Jurkat, Clone E6-1 (cell line): ENCODE results near the gene TBRG4.

ENCODE experiments used
- DNase-seq: peaks from one replicate; pipeline ENCODE4 v3.0.0-alpha.2; 2011; ENCODE audit warnings: low read depth, low spot score
- H3K4me3 ChIP-seq: 2 replicates; pipeline ENCODE4 v1.5.1; 2011; ENCODE audit warnings: mild to moderate bottlenecking, low read length, control low read depth, moderate library complexity

TBRG4 gene

DNA sequence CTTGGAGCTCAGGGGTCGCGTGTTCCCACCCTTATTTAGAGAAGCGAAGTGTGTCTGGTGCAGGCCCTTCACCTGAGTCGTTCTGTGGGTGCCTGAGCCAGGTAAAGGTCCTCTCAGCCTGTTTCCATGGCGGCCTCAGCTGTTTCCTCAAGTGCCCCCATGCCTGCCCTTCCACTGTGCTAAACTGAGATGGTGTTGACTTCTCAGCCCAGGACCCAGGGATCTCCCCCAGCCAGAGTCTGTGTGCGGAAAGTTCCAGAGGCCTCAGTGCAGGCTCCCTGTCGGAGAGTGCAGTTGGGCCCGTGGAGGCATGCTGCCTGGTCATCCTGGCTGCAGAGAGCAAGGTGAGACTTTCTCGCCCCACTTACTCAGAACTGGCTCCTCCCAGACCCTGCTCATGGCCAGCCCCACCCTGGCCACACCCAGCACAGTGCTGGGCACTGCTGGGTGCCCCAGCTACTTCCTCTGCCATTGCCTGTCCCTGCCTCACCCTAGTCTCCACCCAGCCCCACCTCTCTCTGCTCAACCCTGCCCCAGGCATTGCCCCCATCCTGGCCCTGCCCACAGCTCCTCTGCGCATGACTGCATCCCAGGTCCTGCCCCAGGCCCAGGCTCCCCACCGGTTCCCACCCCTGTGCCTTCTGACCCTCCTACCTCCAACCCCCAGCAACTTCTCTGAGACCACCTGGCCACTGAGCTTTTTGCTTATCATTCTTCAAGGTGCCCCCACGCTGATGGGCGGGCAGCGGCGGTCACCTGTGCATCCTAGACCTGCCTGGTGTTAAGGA, 43.1 kb downstream of the TBRG4 start:
- no peak overlapping the region for H3K4me3 ChIP-seq
- no peak for DNase-seq

DNA sequence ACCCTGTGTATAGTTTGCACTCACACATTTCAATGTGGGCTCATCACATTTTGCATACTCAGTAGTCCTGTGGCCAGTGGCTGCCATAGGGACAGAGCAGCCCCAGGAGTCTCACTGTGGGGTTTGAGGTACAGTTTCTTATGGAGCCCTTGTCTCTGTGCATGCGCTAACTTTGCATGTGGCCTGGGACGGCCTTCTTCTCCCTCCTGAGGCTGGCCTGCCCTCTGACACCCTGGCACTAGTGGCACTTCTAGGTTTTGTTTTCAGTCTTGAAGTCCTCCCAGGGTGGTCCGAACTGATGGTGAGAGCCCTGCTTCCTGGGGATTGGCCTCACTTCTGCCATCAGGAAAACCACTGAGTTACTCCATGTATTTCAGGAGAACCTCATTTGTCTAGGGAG, 43.9 kb downstream of the TBRG4 start:
- no peak for DNase-seq
- H3K4me3 ChIP-seq: no peak overlapping the region

DNA sequence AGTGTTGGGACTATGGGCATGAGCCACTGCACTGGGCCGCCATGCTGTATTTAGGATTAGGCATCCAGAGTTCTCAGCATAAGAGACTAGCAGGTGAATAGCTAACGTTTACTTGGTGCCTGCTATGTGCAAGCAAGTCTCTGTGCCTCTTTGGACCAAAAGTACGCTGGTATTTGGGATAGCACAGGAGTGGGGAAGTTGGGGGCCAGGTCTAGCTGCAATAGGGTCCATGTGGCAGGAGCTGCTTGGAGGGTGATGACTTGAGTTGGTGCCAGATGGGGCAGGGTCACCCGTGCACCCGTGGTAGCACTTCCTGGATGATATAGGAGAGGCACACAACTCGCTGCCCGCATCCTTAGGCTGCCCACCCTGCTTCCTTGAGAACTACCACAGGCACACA, 45.1 kb downstream of the TBRG4 start:
- DNase-seq: no peak
- H3K4me3 ChIP-seq: no peak overlapping the region

DNA sequence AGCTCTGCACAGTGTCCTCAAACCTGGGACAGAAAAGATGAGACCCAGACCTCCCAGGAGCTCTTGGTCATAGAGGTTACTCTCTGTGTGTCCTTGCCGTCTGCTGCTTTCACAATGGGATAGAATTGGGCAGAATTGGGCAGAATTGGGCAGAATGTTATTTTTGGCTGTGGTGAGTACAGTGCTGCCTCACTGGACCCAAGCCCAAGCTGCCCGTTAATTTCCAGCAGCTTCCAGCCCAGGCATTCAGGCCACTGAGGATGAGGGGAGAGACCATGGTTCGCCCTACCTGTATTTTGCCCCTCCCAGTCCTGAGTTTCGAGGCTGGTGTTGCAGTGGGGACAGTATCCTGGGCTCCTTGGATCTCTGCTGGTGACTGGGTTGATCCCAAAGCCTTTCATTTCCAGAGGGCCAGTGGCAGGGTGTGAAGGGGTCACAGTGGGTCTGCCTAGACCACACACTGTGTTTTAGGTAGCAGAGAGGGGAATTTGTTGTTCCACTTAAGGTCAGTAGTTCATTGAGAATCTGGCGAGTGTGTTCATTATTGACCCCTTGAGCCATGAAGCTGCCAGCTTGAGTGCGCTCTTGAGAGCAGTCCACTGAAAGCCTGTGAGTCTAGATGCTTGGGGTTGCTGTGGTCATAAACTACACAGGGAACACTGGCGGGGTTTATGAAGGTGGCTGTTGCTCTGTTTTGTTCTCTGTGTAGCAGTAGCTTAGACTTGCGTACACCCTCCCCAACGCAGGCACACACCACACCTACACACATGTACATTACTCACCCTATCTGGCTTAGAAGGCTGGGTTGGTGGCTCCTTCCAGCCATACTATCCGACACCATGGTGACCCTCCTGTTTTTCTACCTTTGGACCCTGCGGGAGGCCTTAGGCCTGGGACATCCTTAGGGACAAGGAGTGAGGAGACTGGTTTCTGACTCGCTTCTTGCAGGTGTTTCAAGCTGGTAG, 46.2 kb downstream of the TBRG4 start:
- no peak for DNase-seq
- no peak overlapping the region for H3K4me3 ChIP-seq

DNA sequence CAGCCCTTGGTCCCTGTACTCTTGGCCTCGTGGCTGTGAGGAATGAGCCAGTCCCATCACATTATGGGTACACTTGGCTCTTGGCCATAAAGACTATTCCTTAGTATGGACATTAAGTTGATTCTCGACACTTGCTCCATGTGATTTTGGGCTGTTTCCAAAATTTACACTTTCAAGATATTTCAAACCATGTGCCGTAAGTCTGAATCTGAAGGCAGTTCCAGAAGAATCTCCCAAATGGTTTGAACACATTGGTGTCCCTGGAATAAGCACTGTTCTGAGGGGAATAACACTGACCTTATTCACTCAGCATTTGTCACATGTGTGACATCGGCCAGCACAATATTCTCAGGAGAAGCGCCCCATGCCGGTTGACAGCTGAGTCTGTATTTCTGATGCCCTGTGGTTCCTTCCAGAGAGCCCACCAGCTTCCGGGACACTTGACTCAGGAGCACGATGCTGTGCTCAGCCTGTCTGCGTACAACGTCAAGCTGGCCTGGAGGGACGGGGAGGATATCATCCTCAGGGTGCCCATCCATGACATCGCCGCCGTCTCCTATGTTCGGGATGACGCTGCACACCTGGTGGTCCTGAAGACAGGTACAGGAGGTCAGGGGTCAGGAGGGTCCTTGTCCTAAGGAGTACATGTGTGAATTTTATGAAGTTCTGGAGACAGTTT, 47.3 kb downstream of the TBRG4 start:
- DNase-seq: no peak

DNA sequence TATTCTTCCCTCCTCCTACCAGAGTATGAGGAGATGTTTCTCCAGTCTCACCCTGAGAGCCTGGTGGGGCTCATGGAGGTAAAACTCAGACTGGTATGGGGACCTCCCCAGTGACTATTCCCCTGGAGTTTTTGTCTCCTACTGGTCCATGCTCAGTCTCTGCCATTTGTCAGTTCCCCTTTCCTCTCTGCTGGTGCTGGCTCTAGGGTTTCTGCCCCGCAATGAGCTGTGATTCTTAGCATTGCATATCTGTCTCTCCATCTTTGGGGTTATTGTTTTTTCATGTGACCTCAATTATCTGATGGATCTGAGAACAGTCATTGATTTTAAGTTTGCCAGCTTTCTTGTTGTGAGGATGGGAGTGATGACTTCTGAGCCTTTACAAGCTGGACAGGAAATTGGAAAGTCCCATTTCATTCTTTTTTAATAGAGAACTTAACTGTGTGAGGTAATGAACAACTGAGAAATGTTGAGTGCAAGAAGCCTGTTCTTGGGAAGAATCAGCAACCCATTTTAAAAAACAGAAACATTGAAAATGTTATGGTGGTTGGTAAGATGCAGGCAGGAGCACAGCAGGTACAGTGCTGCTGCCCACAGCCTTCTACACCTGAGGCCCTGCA, 49.6 kb downstream of the TBRG4 start:
- DNase-seq: no peak

More for the DNA sequence above, 47.3 kb downstream of the TBRG4 start:
- no peak overlapping the region for H3K4me3 ChIP-seq

DNA sequence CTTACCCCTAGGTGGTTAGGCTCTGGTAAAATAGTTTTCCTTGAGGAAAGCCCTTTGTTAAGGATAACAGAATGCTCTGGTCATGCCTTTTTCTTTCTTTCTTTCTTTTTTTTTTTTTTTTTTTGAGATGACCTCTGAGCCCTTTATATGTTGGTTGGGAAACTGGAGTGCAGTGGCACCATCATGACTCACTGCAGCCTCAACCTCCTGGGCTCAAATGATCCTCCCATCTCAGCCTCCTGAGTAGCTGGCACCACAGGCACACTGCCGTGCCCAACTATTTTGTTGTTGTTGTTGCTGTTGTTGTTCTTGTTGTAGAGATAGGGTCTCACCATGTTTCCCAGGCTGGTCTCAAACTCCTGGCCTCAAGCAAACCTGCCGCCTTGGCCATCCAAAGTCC, 50.1 kb downstream of the TBRG4 start:
- no peak for DNase-seq
- H3K4me3 ChIP-seq: no peak overlapping the region

More for the DNA sequence above, 49.6 kb downstream of the TBRG4 start:
- H3K4me3 ChIP-seq: no peak overlapping the region

DNA sequence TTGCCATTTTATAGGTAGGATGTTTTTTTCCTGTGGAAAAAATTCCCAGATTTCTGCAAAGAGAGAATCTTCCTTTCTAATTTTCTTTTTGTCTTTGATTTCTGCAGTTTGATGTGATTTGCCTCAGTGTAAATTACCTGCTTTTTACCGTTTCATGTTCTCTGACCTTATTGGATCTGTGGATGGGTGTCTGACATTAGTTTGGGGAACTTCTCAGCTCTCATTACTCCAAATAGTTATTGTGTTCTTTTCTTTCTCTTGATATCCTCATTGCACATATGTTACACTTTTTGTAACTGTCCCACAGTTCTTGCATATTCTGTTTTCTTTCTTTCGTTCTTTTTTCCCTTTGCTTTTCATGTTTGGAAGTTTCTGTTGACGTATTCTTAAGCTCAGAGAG, 51.2 kb downstream of the TBRG4 start:
- no peak overlapping the region for H3K4me3 ChIP-seq
- no peak for DNase-seq

DNA sequence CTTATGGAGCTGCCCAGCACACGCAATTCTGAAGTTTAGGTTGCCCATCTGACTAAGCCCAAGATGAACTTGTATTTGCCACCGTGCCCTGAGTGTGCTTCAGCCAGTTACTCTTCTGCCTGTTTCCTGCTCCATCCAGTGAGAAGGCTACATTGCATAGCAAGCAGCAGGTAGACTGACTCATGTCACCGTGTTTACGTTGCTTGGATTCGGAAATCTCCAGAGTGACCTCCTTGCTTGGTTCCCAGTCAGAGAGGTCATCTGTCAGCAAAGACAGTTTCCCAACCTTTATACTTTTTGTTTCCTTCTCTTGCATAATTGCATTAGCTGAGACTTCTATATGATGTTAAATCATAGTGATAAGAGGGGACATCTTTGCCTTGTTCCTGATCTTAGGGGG, 53.6 kb downstream of the TBRG4 start:
- DNase-seq: no peak
- H3K4me3 ChIP-seq: no peak overlapping the region

DNA sequence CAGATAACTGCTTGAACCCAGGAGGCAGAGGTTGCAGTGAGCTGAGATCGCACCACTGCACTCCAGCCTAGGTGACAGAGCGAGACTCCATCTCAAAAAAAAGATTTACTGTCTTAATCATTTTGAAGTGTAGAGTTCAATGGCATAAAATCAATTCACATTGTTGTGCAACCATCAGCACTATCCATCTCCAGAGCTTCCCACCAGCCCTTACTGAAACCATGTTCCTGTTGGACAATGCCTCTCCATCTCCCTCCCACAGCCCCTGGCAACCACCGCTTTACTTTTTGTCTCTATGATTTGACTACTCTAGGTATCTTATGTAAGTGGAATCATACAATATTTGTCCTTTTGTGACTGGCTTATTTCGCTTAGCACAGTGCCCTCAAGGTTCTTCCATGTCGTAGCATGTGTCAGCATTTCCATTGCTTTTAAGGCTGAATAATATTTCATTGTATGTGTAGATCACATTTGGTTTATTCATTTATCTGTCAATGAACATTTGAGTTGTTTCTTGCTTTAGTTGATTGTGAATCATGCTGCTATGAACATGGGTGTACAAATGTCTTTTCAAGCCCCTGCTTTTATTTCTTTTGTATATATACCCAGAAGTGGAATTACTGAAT, 55.8 kb downstream of the TBRG4 start:
- DNase-seq: no peak
- H3K4me3 ChIP-seq: no peak overlapping the region

DNA sequence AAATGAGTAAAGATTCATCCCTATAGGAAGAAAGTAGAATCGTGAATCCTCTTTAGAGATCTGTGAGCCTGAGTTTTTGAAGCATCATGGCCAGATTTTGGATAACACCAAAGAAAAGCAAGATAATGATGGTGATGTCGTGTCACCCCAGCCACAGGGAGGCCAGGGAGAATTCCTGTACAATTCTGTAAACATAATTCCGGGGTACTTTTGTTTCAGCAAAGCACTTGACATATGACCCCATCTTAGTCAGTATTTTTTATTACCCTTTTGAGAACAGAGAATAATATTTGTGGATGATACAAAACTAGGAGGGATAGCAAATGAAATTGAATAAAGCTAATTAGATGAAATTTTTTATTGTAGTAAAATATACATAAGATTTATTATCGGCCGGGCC, 56.5 kb downstream of the TBRG4 start:
- no peak for DNase-seq
- H3K4me3 ChIP-seq: no peak overlapping the region

DNA sequence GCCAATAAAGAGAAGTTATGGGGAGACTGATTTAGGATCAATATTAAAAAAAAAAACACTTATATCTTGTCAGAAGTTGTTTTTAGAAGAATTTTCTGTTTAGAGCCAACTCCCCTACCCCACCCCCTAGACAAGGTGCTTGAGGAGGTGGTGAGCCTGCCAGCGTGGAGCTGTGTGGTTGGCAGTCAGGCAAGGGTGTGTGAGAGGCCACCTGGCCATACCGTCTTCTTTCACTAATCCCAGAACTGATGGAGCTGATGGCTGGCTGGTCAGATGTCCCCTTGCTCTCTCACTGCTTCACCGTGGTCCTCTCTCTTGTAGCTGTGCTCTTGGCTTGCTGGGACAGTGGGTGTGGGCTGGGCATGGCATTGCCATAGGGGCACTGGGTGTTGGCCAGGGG, 57.1 kb downstream of the TBRG4 start:
- no peak for DNase-seq
- H3K4me3 ChIP-seq: no peak overlapping the region

DNA sequence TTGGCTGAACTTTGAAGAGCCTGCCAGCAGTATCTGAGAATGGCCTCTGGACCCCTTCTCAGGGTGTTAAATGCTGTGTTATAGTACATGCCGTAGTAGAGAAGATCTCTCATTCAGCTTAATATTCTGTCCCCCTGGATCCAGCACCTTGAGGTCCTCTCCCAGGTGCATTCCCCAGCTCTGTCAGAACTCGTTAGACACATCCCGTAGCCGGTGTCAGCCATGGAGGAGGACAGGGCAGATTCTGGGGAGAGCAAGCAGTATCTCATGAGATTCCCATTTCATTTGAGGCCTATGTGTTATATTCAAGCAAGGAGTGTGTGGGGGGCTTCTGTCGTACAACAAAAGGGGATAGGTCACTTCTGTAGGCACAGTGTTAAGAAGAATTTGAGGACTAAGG, 57.6 kb downstream of the TBRG4 start:
- DNase-seq: no peak
- no peak overlapping the region for H3K4me3 ChIP-seq

DNA sequence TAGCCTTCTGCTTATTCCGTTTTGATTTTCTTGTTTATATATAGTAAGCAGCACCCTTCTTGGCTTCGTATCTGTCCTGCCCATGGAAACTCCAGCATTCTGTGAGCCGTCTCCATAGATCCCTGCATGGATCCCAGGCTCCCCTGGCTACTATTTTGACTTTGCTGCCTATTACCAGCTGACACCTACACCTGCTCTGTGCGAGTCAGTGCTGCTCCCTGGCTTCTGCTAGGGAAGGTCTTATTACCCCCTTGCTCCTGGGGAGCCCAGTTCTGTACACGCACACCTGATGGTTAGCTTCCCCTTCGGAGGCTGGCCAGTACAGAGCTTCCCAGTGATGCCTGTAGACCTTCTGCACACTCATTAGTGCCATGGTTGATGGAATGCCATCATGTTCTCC, 58.1 kb downstream of the TBRG4 start:
- no peak overlapping the region for H3K4me3 ChIP-seq
- DNase-seq: no peak

DNA sequence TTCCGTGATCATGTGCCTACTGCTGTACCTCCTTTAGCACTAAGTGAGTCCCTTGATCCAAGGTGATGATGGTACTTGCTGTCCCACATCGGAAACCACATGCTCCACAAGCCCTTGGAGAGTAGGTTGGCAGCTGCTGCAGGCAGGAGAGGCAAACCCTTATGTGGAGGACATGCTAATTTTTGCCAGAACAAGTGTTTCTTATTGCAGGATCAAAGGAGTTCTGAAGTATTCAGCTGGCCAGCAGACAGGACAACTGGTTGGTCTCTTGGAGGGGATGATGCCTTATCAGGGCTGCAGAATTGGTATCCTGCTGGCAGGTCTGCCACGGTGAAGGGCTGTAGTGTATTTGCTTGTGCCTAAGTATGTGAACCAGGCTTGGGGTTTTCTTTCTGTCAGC, 59.5 kb downstream of the TBRG4 start:
- no peak for DNase-seq
- H3K4me3 ChIP-seq: no peak overlapping the region

DNA sequence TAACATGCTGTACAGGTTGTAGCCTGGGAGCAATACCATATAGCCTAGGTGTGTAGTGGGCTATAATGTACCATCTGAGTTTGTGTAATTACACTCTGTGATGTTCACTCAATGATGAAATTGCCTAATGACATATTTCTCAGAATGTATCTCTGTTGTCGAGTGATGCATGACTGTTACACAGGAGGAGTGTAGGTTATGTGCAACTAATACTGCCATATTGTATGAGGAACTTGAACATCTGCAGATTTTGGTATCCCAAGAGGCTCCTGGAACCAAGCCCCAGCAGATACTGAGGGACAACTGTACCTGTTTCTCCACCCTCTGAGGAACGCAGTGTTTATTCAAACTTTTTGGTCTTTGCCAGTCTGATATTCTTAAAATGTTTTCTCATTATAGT, 61.3 kb downstream of the TBRG4 start:
- no peak overlapping the region for H3K4me3 ChIP-seq
- no peak for DNase-seq
